ENCODE data around the gene TEDDM1. TPM values are rescaled to one million over a fixed set of nuclear protein-coding genes. Genes with fewer than 3 reads are reported as not detected.
A peak's percentile ranks its signal among the peaks of the same experiment; 100 is the strongest.

Gene TEDDM1
- total RNA-seq, 2 donors from 2014 or later = not detected

DNA sequence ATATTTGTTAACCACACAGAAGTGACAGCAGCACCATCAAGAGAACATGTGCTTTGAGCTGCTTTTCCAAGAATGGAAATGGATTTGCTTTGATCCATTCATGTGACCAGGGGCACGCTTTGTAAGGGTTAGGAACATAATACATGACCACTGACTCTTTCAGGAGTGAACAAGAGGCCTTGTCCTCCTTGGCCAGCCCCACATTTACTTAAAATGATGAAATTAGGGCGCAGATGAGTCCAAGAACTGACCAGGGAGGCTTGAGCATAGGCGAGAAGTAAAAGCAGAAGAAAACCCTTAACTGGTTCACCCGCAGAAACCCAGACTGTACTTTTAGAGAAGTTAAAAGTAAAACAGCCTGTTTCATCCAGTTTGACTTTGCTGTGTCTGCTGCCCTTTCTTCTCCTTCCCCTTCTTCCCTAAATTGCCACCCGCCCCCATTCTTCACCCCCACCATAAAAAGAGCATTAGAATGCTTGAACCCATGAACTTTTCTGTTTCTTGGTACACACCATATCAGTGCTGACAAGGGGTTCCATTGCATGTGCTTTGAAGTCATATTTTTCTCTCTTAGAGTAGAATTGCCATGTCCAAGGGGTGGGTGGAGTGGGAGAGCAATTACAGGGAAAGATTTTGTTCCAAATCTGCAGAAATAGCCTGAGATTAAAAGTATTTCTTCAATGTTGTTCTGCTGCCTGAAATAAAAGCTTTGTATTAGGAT is 6.3 kb downstream of the TEDDM1 start:
- no peaks in the 10 kb centered on the region for H3K27me3 Mint-ChIP-seq
- DNase-seq = no peak
- H3K4me1 Mint-ChIP-seq = peaks cover 25% of the 10 kb centered on the region
- H3K36me3 Mint-ChIP-seq (ENCODE audit: low read depth) = peaks cover 8% of the 10 kb centered on the region
- no peak overlapping the region for H3K27ac Mint-ChIP-seq
- H3K9me3 ChIP-seq (ENCODE audit: control insufficient read depth, low read length, poor library complexity, severe bottlenecking) = no peaks in the 10 kb centered on the region
- ATAC-seq = no peak
- no peak overlapping the region for H3K4me3 Mint-ChIP-seq

DNA sequence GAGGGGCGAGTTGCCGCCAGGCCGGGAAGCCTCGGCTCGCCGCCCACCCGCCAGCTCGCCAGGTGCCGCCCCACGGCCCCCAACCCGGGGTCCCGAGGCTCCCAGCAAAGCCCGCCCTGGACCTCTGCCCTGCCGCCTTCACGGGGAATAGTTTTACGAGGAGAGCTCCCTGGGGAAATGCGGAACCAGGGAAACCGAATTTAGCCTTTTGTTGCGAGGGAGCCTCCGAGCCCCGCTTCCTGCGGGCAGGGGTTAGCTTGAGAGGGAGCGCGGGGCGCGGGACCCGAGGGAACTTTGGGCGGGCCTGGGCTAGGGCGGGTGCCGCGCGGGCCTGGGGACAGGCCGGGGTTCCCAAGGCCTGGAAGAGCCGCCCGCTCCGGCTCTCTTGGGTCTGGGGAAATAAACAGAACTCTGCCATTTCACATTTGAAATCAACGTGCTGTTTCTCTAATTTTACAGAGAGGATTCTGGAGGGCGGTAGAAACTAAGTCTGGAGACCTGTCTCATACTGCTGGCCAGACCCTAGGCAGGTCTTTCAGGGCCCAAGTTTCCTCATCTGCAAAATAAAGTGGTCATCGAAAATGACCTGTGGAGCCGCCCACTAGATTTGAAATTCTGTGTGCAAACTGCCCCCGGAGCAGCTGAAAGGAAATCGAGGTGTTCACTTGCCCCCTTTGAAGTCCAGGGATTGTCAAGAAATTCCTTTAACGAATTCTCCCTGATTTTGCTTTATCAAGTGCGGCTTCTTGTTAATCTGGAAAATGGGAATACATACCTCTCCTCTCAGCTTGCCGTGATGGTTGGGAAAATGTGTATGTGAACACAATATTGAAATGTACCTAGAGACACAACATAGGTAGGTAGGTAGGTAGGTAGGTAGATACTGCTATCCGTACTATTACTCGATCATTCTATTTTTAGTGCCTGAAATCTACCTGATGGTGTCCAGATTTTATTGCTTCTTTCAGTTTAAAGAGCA is 8.1 kb downstream of the TEDDM1 start:
- peaks cover 30% of the 10 kb centered on the region for H3K4me1 Mint-ChIP-seq
- peak overlapping the region; percentile 98 for H3K4me3 Mint-ChIP-seq
- H3K27ac Mint-ChIP-seq = peak overlapping the region; percentile 14
- H3K36me3 Mint-ChIP-seq (ENCODE audit: low read depth) = peaks cover 11% of the 10 kb centered on the region
- DNase-seq (no peak), ATAC-seq (peak; percentile 14)
- H3K27me3 Mint-ChIP-seq = no peaks in the 10 kb centered on the region
- no peaks in the 10 kb centered on the region for H3K9me3 ChIP-seq (ENCODE audit: control insufficient read depth, low read length, poor library complexity, severe bottlenecking)

DNA sequence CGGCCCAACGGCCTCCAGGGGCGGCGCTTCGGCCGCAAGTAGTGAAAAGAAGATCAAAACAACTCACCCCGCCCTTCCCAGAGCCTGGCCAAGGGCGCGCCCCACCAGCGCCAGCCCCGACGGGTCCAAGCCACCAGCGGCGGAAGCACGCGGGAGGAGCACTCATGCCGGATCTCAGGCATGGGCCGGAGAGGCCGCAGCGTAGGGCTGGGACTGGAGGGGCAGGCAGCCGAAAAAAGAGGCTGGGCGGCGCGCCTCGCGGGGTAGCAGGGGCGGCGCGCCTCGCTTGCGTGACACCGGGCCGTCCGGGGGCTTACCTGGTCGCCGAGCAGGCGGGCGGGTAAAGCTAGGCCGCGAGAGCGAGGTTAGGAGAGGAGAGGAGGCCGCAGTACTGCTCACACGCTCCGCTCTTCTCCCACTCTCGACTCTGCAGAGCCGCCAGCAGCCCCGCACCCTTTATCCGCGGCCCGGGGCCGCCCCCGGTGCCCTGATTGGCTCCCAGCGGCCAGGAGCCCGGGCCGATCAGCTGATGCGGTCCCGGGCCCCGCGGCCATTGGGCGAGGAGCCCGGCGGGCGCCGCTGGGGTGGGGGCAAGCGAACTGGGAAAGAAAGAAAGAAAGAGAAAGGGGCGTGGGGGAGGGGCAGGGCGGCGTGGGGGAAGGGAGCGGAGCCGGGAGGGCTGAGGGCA is 9.0 kb downstream of the TEDDM1 start, which contains the start of gene GLUL:
Gene GLUL, minus strand, starts transcription at position 429 of the 688 bp plus-strand sequence. CDS start 3,053 bp downstream, outside the sequence.
- DNase-seq (peak; percentile 48 to 65 (median 62)), ATAC-seq (peak; percentile 86)
- H3K4me1 Mint-ChIP-seq = peaks cover 26% of the 10 kb centered on the region
- H3K27ac Mint-ChIP-seq = peak within 1 kb of the TSS; percentile 95
- no peaks in the 10 kb centered on the region for H3K9me3 ChIP-seq (ENCODE audit: control insufficient read depth, low read length, poor library complexity, severe bottlenecking)
- H3K4me3 Mint-ChIP-seq = peak within 1 kb of the TSS; percentile 98
- H3K36me3 Mint-ChIP-seq (ENCODE audit: low read depth) = peaks cover 11% of the 10 kb centered on the region
- no peaks in the 10 kb centered on the region for H3K27me3 Mint-ChIP-seq

DNA sequence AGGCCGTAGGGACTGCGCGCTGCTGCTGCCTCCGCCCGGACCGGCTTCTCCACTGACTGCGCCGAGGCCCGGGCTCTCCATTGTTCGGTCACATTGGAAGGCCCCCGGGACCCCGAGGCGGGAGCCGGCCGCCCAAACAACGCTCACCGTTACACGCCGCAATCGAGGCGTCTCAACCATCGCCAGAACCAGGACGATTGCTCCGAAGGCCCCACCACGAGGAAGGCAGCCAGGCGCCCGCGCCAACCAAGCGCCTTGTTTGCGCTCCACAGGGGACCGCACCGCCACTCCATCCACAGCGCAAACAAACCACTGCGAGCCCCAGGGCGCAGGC is 9.5 kb downstream of the TEDDM1 start:
- Mint-ChIP-seq H3K36me3 (ENCODE audit: low read depth) (peaks cover 13% of the 10 kb centered on the region), H3K27me3 (no peaks in the 10 kb centered on the region), H3K4me3 (peak overlapping the region; percentile 98), H3K27ac (peak overlapping the region; percentile 95), H3K4me1 (peaks cover 26% of the 10 kb centered on the region)
- no peaks in the 10 kb centered on the region for H3K9me3 ChIP-seq (ENCODE audit: control insufficient read depth, low read length, poor library complexity, severe bottlenecking)
- DNase-seq (no peak), ATAC-seq (no peak)

DNA sequence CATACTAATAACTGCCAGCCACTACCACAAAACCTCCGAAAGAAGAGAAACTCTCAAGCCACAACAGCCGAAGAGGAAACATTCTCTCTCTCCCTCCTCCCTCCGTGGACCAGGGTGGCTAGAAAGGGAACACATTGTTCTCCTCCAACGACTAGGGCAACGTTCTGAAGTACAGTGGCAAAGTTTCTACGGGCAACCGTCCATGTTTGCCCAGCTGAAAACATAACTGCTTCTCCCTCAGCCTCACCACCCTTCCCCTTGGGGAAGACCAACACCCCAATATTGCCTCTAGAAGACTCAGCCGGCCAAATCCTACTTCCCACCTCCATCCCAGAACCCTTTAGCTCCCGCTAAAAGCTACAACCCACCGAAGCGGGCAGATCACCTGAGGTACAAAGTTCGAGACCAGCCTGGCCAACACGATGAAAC is 10.8 kb downstream of the TEDDM1 start:
- no peaks in the 10 kb centered on the region for H3K27me3 Mint-ChIP-seq
- H3K36me3 Mint-ChIP-seq (ENCODE audit: low read depth) = peaks cover 13% of the 10 kb centered on the region
- peaks cover 26% of the 10 kb centered on the region for H3K4me1 Mint-ChIP-seq
- peak overlapping the region; percentile 95 for H3K27ac Mint-ChIP-seq
- no peaks in the 10 kb centered on the region for H3K9me3 ChIP-seq (ENCODE audit: control insufficient read depth, low read length, poor library complexity, severe bottlenecking)
- H3K4me3 Mint-ChIP-seq = peak overlapping the region; percentile 98
- ATAC-seq (no peak), DNase-seq (no peak)

DNA sequence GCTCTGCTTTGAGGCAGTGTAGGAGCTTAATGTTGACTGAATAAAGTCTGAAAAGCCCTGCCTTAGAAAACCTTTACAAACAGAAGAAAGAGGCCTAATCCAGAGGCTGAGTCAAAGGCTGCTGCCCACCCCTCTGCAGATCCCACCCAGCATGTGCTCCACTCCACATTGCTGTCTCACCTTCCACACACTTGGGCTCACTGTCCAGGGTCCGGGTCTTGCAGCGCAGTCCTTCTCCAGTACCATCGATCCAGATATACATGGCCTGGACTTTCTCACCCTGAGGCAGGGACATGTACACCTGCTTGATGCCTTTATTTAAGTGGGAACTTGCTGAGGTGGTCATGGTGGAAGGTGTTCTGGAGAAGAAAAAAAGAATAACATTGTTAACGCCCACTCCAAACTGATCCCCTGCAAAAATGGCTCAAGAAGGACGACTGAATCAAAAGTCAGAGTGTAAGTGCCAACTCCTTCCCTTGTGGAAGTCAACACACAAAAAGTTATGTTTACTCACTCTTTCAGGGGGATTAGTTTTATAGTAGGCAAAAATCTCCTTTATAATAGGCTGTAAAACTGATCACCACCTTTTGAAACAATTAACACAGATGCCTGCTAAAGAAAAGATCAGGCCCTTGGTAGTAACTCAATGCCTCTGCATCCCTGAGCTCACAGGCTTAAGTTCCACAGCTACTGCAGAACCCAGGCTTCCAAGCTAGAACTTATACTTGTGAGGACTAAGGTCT is 11.9 kb downstream of the TEDDM1 start:
- Mint-ChIP-seq H3K36me3 (ENCODE audit: low read depth) (peaks cover 13% of the 10 kb centered on the region), H3K27ac (no peak overlapping the region), H3K4me1 (peaks cover 26% of the 10 kb centered on the region), H3K4me3 (peak overlapping the region; percentile 98), H3K27me3 (no peaks in the 10 kb centered on the region)
- DNase-seq = no peak
- H3K9me3 ChIP-seq (ENCODE audit: control insufficient read depth, low read length, poor library complexity, severe bottlenecking) = no peaks in the 10 kb centered on the region
- ATAC-seq = no peak

DNA sequence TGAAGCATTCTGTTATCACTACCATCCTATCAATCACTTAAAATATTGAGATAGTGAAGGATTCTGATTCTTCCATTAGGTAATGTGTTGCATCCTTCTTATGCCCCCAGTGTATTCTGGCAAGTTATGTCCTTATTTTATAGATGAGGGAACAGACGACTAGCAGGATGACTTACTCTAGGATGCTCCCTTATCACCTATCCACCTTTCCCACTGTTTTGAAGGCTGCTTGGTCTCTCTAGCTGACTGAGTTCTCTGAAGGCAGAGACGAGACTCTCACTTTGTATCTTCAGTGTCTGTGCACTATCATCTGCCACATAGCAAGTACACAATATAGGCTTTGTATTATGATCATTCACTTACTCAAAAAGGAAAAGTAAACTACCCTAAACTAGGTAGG is 12.9 kb downstream of the TEDDM1 start:
- Mint-ChIP-seq H3K4me1 (peaks cover 22% of the 10 kb centered on the region), H3K4me3 (no peak overlapping the region), H3K27me3 (no peaks in the 10 kb centered on the region), H3K36me3 (ENCODE audit: low read depth) (peaks cover 13% of the 10 kb centered on the region), H3K27ac (no peak overlapping the region)
- H3K9me3 ChIP-seq (ENCODE audit: control insufficient read depth, low read length, poor library complexity, severe bottlenecking) = no peaks in the 10 kb centered on the region
- no peak for ATAC-seq
- no peak for DNase-seq

DNA sequence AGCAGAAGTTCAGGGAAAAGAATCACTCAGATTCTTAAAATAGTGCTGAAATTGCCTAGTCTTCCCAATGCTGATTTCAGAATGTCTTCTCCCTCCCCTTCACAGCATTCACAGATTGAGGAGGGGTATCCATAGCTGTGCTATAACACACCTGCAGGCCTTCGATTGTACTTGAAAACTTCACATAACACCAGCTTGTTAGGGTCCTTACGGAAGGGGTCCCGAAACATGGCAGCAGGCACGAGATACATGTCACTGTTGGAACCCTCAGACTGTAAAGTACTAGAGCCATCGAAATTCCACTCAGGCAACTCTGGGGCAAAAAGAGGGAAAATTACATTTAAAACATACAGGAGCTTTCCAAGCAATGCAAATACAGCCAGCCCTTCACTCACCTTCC is 13.5 kb downstream of the TEDDM1 start:
- Mint-ChIP-seq H3K27ac (no peak overlapping the region), H3K4me1 (peaks cover 26% of the 10 kb centered on the region), H3K36me3 (ENCODE audit: low read depth) (peaks cover 13% of the 10 kb centered on the region), H3K4me3 (no peak overlapping the region), H3K27me3 (no peaks in the 10 kb centered on the region)
- H3K9me3 ChIP-seq (ENCODE audit: control insufficient read depth, low read length, poor library complexity, severe bottlenecking) = no peaks in the 10 kb centered on the region
- DNase-seq (no peak), ATAC-seq (no peak)

DNA sequence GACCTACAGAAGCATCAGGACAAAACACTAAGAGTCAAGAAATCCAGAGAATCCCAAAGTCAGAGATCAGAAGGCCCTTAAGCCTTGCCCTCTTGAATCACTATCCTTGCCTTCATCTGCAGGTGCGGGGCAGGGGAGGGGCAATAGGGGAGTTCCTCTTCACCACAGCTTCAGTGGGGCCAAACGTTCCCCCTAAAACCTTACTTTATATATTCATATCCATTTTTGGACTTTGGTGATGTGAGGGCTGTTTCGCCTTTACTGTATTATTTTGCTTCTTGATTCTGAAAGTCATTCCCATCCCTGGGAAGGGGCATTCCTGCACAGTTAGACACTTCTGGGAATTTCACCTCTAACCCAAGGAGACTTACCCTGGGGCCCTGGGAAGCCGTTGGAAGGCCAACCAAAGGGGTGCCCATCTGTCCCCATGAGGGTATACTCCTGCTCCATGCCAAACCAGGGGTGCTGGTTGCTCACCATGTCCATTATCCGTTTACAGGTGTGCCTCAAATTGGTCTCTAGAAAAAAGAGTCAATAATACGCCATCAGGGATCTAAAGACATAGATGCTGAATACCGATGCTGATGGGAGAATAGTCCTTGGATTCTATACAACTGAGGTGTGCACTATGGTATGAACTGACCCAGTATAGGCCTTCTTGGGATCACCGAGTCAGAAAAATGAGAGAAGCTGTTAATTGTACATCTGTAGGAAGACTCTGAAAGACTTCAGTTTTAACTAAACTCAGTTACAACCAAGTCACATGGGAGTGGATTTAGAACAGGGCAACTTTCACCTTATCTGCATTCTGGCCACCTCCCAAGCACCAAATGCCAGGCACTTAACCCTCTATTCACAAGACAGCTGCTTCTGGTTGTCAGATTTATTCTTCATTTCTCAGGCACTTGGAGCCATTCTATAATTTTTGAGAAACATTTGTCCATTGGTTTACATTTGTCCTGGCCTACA is 14.3 kb downstream of the TEDDM1 start:
- Mint-ChIP-seq H3K4me3 (no peak overlapping the region), H3K36me3 (ENCODE audit: low read depth) (peaks cover 11% of the 10 kb centered on the region), H3K27me3 (no peaks in the 10 kb centered on the region), H3K27ac (no peak overlapping the region), H3K4me1 (peaks cover 24% of the 10 kb centered on the region)
- no peak for DNase-seq
- ATAC-seq = no peak
- no peaks in the 10 kb centered on the region for H3K9me3 ChIP-seq (ENCODE audit: control insufficient read depth, low read length, poor library complexity, severe bottlenecking)

DNA sequence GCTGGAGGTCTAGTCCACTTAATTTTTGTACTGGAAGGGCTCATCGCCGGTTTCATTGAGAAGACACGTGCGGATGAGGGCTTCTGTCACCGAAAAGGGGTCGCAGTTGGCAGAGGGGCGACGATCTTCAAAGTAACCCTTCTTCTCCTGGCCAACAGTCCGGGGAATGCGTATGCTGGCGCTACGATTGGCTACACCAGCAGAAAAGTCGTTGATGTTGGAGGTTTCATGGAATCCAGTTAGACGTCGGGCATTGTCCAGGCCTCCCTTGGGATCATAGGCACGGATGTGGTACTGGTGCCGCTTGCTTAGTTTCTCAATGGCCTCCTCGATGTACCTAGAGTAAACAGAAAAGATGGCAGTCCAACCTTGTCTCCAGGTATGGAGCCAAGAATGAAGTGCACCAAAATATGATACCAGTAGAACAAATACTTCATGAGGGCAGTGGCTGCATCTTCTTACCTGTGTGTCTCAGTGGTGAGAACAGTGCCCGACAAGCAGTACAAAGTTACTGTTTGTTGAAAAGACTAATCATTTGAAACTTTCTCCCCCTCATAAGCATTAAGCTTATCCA is 16.0 kb downstream of the TEDDM1 start:
- H3K9me3 ChIP-seq (ENCODE audit: control insufficient read depth, low read length, poor library complexity, severe bottlenecking) = no peaks in the 10 kb centered on the region
- Mint-ChIP-seq H3K4me1 (peaks cover 12% of the 10 kb centered on the region), H3K4me3 (no peak overlapping the region), H3K36me3 (ENCODE audit: low read depth) (peaks cover 8% of the 10 kb centered on the region), H3K27me3 (no peaks in the 10 kb centered on the region), H3K27ac (no peak overlapping the region)
- ATAC-seq (no peak), DNase-seq (no peak)

DNA sequence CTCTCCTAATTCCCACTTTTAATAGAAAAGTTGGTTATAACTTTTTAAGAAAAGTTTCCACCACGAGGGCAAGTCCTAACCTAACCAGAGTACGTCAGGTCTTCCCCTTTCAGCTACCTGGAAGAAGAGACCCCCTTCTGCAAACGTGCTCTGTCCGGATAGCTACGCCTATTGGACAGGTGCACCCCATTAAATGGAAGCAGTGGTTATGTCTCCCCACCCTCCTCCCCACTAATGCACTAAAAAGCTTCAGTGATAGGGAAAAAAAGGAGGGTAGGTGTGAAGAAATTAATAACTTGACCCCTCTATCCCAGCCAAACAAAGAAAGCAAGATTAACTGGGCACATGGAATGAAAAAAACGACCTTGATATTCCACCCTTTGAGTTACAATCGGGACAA is 16.5 kb downstream of the TEDDM1 start:
- Mint-ChIP-seq H3K4me1 (peaks cover 8% of the 10 kb centered on the region), H3K4me3 (no peak overlapping the region), H3K27ac (no peak overlapping the region), H3K36me3 (ENCODE audit: low read depth) (peaks cover 8% of the 10 kb centered on the region), H3K27me3 (no peaks in the 10 kb centered on the region)
- DNase-seq (no peak), ATAC-seq (no peak)
- no peaks in the 10 kb centered on the region for H3K9me3 ChIP-seq (ENCODE audit: control insufficient read depth, low read length, poor library complexity, severe bottlenecking)

All from T-helper 17 cell (primary cell).